RWPE2 (cell line): ENCODE results near the gene RDH13.
A peak's percentile ranks its signal among the peaks of the same experiment; 100 is the strongest.
"Not testable (repeated sequence)": the region's sequence is repeated elsewhere in the genome, so short reads cannot be mapped to it uniquely, and the experiment has no call there.

Experiments
- ATAC-seq: fragments of 200-7000 bp; cut with Tn5 transposase; 3 replicates; pipeline ENCODE4 v1.9.1; 2021; ENCODE audit warnings: low read depth
- DNase-seq: peaks from one replicate; pipeline ENCODE4 v3.0.0-alpha.2; 2020; ENCODE audit warnings: low spot score
- H3K27ac ChIP-seq: fragments of 450-650 bp; 2 replicates; pipeline ENCODE4 v1.5.1; 2017; ENCODE audit warnings: mild to moderate bottlenecking; ENCODE audit not compliant: poor library complexity, severe bottlenecking
- H3K27me3 ChIP-seq: fragments of 250-450 bp; sonication (Bioruptor Pico); 2 replicates; pipeline ENCODE4 v1.5.1; 2021; ENCODE audit warnings: mild to moderate bottlenecking, moderate library complexity; ENCODE audit not compliant: insufficient read depth, poor library complexity, severe bottlenecking
- H3K36me3 ChIP-seq: fragments of 250-450 bp; sonication (Bioruptor Pico); 2 replicates; pipeline ENCODE4 v1.5.1; 2020; ENCODE audit warnings: low read depth, mild to moderate bottlenecking, moderate library complexity
- H3K4me1 ChIP-seq: fragments of 250-450 bp; sonication (Bioruptor Pico); 2 replicates; pipeline ENCODE4 v1.5.1; 2021; ENCODE audit warnings: mild to moderate bottlenecking, moderate library complexity; ENCODE audit not compliant: insufficient read depth, poor library complexity, severe bottlenecking
- H3K4me3 ChIP-seq: fragments of 250-450 bp; sonication (Bioruptor Pico); 2 replicates; pipeline ENCODE4 v1.5.1; 2021; ENCODE audit warnings: mild to moderate bottlenecking, moderate library complexity; ENCODE audit not compliant: severe bottlenecking
- H3K9me3 ChIP-seq: fragments of 250-450 bp; sonication (Bioruptor Pico); 2 replicates; pipeline ENCODE4 v1.5.1; 2021; ENCODE audit warnings: mild to moderate bottlenecking, moderate library complexity; ENCODE audit not compliant: severe bottlenecking
- CTCF ChIP-seq: fragments of 450-650 bp; IDR thresholded peaks from one replicate; pipeline ENCODE4 v1.5.1; 2017; ENCODE audit warnings: mild to moderate bottlenecking, moderate library complexity; ENCODE audit not compliant: poor library complexity, severe bottlenecking

RDH13 gene

DNA sequence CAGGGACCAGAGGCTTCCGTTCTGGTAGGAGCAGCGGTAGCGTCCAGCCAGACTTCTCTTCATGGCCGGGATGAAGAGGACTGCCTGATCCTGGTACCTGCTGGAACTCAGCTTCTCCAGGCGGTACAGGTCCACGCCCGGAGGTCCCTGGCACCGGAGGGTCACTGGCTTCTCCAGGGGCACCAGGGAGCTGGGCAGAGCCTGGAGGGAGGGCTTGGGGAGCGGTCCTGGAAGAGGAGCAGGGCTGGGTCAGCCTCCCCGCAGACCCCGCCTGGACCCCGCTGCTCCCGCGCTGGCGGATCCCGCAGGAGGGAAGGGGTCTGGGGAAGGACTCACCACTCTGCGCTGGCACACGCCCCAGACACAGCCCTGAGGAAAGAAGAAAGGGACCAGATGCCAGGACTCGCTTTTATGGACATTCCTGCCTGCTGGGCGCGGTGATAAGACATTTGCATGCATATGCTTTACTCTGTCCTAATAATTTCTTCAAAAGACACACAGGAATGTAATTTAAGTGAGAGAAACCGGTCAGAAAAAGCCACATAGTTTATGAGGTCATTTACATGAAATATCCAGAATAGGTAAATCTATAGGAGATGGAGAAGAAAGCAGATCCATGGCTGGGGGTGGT lies 30.7 kb downstream of the RDH13 start:
- DNase-seq (no peak), ATAC-seq (no peak)
- Histone ChIP-seq H3K4me3 (no peak overlapping the region), H3K9me3 (no peaks in the 10 kb centered on the region), H3K27ac (no peak overlapping the region), H3K36me3 (no peaks in the 10 kb centered on the region), H3K4me1 (no peaks in the 10 kb centered on the region), H3K27me3 (no peaks in the 10 kb centered on the region)
- no peak for TF ChIP-seq CTCF

DNA sequence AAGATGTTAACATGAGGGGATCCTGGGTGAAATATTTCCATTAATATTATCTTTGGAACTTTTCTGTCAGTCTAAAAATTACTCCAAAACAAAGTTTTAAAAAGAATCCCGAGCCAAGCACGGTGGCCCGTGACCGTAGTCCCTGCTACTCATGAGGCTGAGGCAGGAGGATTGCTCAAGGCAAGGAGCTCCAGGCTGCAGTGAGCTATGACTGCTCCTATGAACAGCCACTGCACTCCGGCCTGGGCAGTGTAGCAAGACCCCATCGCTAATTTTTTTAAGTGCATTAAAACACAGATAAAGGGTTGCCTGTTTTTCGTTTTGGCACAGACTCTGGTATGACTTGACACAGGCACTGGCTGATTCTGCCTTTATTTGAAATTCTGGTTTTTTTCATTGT lies 31.8 kb downstream of the RDH13 start:
- Histone ChIP-seq H3K9me3 (no peaks in the 10 kb centered on the region), H3K4me1 (no peaks in the 10 kb centered on the region), H3K4me3 (no peak overlapping the region), H3K27me3 (no peaks in the 10 kb centered on the region), H3K27ac (no peak overlapping the region), H3K36me3 (no peaks in the 10 kb centered on the region)
- no peak for DNase-seq
- no peak for ATAC-seq
- no peak for TF ChIP-seq CTCF

GRCh38 chr19:55028757-55029156 lies 34.2 kb downstream of the RDH13 start:
- no peak for ATAC-seq
- H3K4me3 ChIP-seq = no peak overlapping the region
- no peak overlapping the region for H3K27ac ChIP-seq

GRCh38 chr19:55027472-55028337 lies 35.2 kb downstream of the RDH13 start:
- Histone ChIP-seq H3K27me3 (no peaks in the 10 kb centered on the region), H3K4me3 (no peak overlapping the region), H3K9me3 (no peaks in the 10 kb centered on the region), H3K27ac (peak overlapping the region; percentile 18), H3K4me1 (no peaks in the 10 kb centered on the region), H3K36me3 (no peaks in the 10 kb centered on the region)
- ATAC-seq (peak; percentile 86), DNase-seq (no peak)
- no peak for TF ChIP-seq CTCF

More at GRCh38 chr19:55028757-55029156, 34.2 kb downstream of the RDH13 start:
- DNase-seq = no peak
- no peaks in the 10 kb centered on the region for H3K36me3 ChIP-seq
- H3K27me3 ChIP-seq = no peaks in the 10 kb centered on the region
- no peaks in the 10 kb centered on the region for H3K9me3 ChIP-seq
- no peak for TF ChIP-seq CTCF
- H3K4me1 ChIP-seq = no peaks in the 10 kb centered on the region

DNA sequence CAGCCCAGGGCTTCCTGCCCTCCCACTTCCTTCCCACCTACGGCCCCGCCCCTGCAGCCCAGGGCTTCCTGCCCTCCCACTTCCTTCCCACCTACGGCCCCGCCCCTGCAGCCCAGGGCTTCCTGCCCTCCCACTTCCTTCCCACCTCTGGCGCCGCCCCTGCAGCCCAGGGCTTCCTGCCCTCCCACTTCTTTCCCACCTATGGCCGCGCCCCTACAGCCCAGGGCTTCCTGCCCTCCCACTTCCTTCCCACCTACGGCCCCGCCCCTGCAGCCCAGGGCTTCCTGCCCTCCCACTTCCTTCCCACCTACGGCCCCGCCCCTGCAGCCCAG lies 35.8 kb downstream of the RDH13 start:
- H3K27ac ChIP-seq, H3K4me3 ChIP-seq, H3K9me3 ChIP-seq, H3K4me1 ChIP-seq, ATAC-seq, H3K27me3 ChIP-seq, H3K36me3 ChIP-seq, DNase-seq: not testable (repeated sequence)
